Astrocyte (in vitro differentiated cells and primary cell): Measurements from ENCODE around the gene ONECUT3. TPM values are rescaled to one million over a fixed set of nuclear protein-coding genes. Genes with fewer than 3 reads are reported as not detected.
A peak's percentile ranks its signal among the peaks of the same experiment; 100 is the strongest.

ENCODE experiments used
- DNase-seq: peaks from one replicate; pipeline ENCODE4 v3.0.0-alpha.2; 2010; ENCODE audit warnings: low read depth
- FAIRE-seq: peaks from 2 replicates; lab custom pipeline; 2011; peaks lifted over from hg19 to GRCh38; lab: Jason Lieb, UNC
- H2AFZ ChIP-seq: 2 replicates; pipeline ENCODE4 v1.6.0; 2012; ENCODE audit warnings: low read depth, low read length, inconsistent platforms
- H3K27ac ChIP-seq: 2 replicates; pipeline ENCODE4 v1.5.1; 2011; ENCODE audit warnings: low read depth, low read length, inconsistent platforms
- H3K27me3 ChIP-seq: 2 replicates; pipeline ENCODE4 v1.6.0; 2011; ENCODE audit warnings: low read length, inconsistent platforms; ENCODE audit not compliant: insufficient read depth
- H3K36me3 ChIP-seq: 2 replicates; pipeline ENCODE4 v1.5.1; 2011; ENCODE audit warnings: low read length, inconsistent platforms; ENCODE audit not compliant: insufficient read depth
- H3K4me1 ChIP-seq: 2 replicates; pipeline ENCODE4 v1.5.1; 2011; ENCODE audit warnings: low read length, inconsistent platforms; ENCODE audit not compliant: insufficient read depth
- H3K4me2 ChIP-seq: 2 replicates; pipeline ENCODE4 v1.6.0; 2012; ENCODE audit warnings: low read length, inconsistent platforms
- H3K4me3 ChIP-seq: 2 replicates; pipeline ENCODE4 v1.5.1; 2011; ENCODE audit warnings: low read depth, mild to moderate bottlenecking, low read length, inconsistent platforms; ENCODE audit not compliant: insufficient read depth
- H3K79me2 ChIP-seq: 2 replicates; pipeline ENCODE4 v1.6.0; 2012; ENCODE audit warnings: mild to moderate bottlenecking, low read length, inconsistent platforms; ENCODE audit not compliant: insufficient read depth
- H3K9ac ChIP-seq: 2 replicates; pipeline ENCODE4 v1.6.0; 2012; ENCODE audit warnings: mild to moderate bottlenecking, low read length, inconsistent platforms
- H3K9me3 ChIP-seq: 2 replicates; pipeline ENCODE4 v1.5.1; 2012; ENCODE audit warnings: low read depth, mild to moderate bottlenecking, low read length, inconsistent platforms; ENCODE audit not compliant: insufficient read depth
- H4K20me1 ChIP-seq: 2 replicates; pipeline ENCODE4 v1.6.0; 2012; ENCODE audit warnings: low read length, inconsistent platforms; ENCODE audit not compliant: insufficient read depth
- H3K27ac Mint-ChIP-seq: one replicate; pipeline ENCODE4 v1.8.0; 2021; ENCODE audit warnings: mild to moderate bottlenecking, mixed read lengths; ENCODE audit not compliant: unreplicated experiment
- H3K27me3 Mint-ChIP-seq: one replicate; pipeline ENCODE4 v1.8.0; 2021; ENCODE audit warnings: low read depth, mixed read lengths; ENCODE audit not compliant: unreplicated experiment
- H3K36me3 Mint-ChIP-seq: one replicate; pipeline ENCODE4 v1.8.0; 2021; ENCODE audit warnings: low read depth, mixed read lengths; ENCODE audit not compliant: unreplicated experiment
- H3K4me1 Mint-ChIP-seq: one replicate; pipeline ENCODE4 v1.8.0; 2021; ENCODE audit warnings: low read depth, mixed read lengths; ENCODE audit not compliant: unreplicated experiment
- H3K4me3 Mint-ChIP-seq: one replicate; pipeline ENCODE4 v1.8.0; 2021; ENCODE audit warnings: mild to moderate bottlenecking, moderate library complexity, mixed read lengths; ENCODE audit not compliant: unreplicated experiment
- H3K9me3 Mint-ChIP-seq: one replicate; pipeline ENCODE4 v1.8.0; 2021; ENCODE audit warnings: mild to moderate bottlenecking, mixed read lengths; ENCODE audit not compliant: unreplicated experiment
- EZH2 ChIP-seq: IDR thresholded peaks from 2 replicates; pipeline ENCODE4 v1.6.1; 2012; ENCODE audit warnings: mild to moderate bottlenecking, low read length, inconsistent platforms; ENCODE audit not compliant: insufficient read depth
- total RNA-seq: library from RNA; stranded (reverse); gene quantifications from 2 replicates; pipeline ENCODE4 v1.2.1, GENCODE V29; 2021
- TF ChIP-seq, protein P1 (sequence below): IDR thresholded peaks from 2 replicates; pipeline ENCODE4 v1.5.1; 2011; ENCODE audit warnings: low read depth, mild to moderate bottlenecking, inconsistent platforms, low read length, moderate library complexity; ENCODE audit not compliant: insufficient read depth

The ONECUT3 gene
- total RNA-seq, 1 donor from 2014 or later: not detected

DNA sequence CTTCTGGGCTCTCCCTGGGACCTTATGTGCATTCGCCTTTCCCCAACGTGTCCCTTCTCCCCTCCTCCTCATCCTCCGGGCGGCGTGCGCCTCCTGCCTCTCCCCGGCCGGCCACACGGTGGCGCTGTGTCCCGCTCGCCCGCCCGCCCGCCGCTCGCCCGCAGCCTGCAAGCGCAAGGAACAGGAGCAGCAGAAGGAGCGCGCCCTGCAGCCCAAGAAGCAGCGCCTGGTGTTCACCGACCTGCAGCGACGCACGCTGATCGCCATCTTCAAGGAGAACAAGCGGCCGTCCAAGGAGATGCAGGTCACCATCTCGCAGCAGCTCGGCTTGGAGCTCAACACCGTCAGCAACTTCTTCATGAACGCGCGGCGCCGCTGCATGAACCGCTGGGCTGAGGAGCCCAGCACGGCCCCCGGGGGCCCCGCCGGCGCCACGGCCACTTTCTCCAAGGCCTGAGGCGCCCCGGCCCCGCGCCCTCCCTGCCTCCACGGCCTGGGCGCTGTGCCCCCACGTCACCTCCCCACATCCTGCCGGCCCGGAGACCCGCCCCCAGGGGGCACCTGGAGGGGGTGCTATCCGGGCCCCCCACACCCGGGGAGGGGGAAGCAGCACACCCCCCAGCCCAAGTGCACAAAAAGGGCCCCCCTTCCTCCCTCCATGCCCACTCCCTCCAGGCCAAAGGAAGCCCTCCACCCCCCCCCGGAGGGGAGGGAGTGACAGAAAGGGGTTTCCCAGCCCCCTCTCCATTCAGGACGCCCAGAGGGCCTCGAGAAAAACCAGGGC lies 21.9 kb downstream of the ONECUT3 start:
- no peak overlapping the region for H3K27ac Mint-ChIP-seq
- H2AFZ ChIP-seq: no peak overlapping the region
- no peak overlapping the region for H3K9ac ChIP-seq
- no peak overlapping the region for H3K4me3 Mint-ChIP-seq
- H3K27me3 Mint-ChIP-seq: peaks cover 62% of the 10 kb centered on the region
- H3K27ac ChIP-seq: no peak overlapping the region
- peaks cover 15% of the 10 kb centered on the region for H3K9me3 Mint-ChIP-seq
- peaks cover 8% of the 10 kb centered on the region for H3K9me3 ChIP-seq
- H4K20me1 ChIP-seq: no peaks in the 10 kb centered on the region
- H3K4me1 ChIP-seq: no peaks in the 10 kb centered on the region
- no peaks in the 10 kb centered on the region for H3K79me2 ChIP-seq
- DNase-seq (no peak), FAIRE-seq (no peak)
- TF ChIP-seq, protein P1, sequence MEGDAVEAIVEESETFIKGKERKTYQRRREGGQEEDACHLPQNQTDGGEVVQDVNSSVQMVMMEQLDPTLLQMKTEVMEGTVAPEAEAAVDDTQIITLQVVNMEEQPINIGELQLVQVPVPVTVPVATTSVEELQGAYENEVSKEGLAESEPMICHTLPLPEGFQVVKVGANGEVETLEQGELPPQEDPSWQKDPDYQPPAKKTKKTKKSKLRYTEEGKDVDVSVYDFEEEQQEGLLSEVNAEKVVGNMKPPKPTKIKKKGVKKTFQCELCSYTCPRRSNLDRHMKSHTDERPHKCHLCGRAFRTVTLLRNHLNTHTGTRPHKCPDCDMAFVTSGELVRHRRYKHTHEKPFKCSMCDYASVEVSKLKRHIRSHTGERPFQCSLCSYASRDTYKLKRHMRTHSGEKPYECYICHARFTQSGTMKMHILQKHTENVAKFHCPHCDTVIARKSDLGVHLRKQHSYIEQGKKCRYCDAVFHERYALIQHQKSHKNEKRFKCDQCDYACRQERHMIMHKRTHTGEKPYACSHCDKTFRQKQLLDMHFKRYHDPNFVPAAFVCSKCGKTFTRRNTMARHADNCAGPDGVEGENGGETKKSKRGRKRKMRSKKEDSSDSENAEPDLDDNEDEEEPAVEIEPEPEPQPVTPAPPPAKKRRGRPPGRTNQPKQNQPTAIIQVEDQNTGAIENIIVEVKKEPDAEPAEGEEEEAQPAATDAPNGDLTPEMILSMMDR: peak; percentile 17
- peak; percentile 58 for TF ChIP-seq EZH2
- H3K36me3 Mint-ChIP-seq: no peaks in the 10 kb centered on the region
- H3K27me3 ChIP-seq: peaks cover 44% of the 10 kb centered on the region
- H3K4me2 ChIP-seq: no peak overlapping the region
- no peaks in the 10 kb centered on the region for H3K36me3 ChIP-seq
- H3K4me1 Mint-ChIP-seq: no peaks in the 10 kb centered on the region
- H3K4me3 ChIP-seq: no peak overlapping the region

DNA sequence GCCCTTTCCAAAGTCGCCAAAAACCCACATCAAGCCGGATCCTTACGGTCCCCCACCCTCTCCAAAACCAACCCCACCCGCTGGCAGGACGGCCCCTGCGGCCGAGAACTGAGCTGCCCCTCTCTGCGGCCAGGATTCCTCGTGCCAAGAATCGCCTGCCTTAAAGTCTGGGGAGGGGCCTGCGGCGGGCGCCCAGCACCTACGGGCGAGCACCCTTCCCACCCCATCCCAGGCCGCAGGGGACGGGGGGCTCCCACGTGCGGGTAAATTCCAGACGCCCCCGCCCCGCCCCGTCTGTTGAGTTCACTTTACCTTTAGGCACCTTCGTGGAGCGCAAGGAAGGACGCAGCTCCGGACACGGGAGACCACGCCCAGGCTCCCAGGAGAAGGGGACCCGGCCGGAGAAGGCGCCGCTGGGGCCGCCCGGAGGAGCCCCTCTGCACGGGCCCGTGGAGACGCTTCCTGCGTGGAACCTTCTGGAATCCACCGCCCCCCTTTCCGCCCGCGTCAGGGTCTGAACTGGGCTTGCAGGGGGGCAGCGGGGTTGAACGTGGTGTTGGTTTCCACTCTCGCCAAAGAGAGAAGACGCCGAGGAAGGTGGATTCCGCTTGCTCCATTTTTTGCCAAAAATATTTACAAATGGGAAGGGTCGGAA lies 22.8 kb downstream of the ONECUT3 start:
- peaks cover 44% of the 10 kb centered on the region for H3K27me3 ChIP-seq
- H3K4me1 Mint-ChIP-seq: no peaks in the 10 kb centered on the region
- H3K27ac Mint-ChIP-seq: no peak overlapping the region
- H3K4me1 ChIP-seq: no peaks in the 10 kb centered on the region
- H4K20me1 ChIP-seq: no peaks in the 10 kb centered on the region
- no peak overlapping the region for H3K4me3 Mint-ChIP-seq
- H3K27ac ChIP-seq: no peak overlapping the region
- H3K4me2 ChIP-seq: no peak overlapping the region
- no peak overlapping the region for H3K9ac ChIP-seq
- H3K27me3 Mint-ChIP-seq: peaks cover 66% of the 10 kb centered on the region
- H2AFZ ChIP-seq: no peak overlapping the region
- no peaks in the 10 kb centered on the region for H3K79me2 ChIP-seq
- no peak overlapping the region for H3K4me3 ChIP-seq
- DNase-seq (no peak), FAIRE-seq (no peak)
- peak; percentile 77 for TF ChIP-seq EZH2
- TF ChIP-seq, protein P1: no peak
- no peaks in the 10 kb centered on the region for H3K36me3 Mint-ChIP-seq
- no peaks in the 10 kb centered on the region for H3K36me3 ChIP-seq
- H3K9me3 Mint-ChIP-seq: peaks cover 10% of the 10 kb centered on the region
- peaks cover 4% of the 10 kb centered on the region for H3K9me3 ChIP-seq
